CD4-positive, alpha-beta T cell treated with Interleukin-2 at 100 ng/mL for 4 hours (primary cell): Measurements from ENCODE around the gene WDR62.

ENCODE experiments used
- DNase-seq: peaks from one replicate; pipeline ENCODE4 v3.0.0-alpha.2; 2020; ENCODE audit warnings: low spot score

Gene WDR62

DNA sequence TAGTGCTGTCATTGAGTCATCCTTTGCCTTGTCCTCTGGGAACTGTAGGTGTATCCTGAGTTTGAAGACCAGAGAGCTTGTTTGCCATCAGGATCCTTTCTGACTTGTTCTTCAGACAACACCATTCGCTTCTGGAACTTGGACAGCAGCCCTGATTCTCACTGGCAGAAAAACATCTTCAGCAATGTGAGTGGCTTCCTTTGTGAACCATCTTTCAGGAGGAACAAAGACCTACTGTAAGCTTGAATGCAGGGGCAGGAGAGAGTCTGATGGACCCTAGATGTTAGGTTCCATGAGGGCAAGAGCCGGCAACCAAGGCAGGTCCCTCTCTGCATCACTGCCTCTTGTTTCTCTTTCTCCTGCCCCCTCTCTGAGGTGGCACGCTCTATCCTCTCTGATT lies 26.7 kb downstream of the WDR62 start:
- no peak for DNase-seq

DNA sequence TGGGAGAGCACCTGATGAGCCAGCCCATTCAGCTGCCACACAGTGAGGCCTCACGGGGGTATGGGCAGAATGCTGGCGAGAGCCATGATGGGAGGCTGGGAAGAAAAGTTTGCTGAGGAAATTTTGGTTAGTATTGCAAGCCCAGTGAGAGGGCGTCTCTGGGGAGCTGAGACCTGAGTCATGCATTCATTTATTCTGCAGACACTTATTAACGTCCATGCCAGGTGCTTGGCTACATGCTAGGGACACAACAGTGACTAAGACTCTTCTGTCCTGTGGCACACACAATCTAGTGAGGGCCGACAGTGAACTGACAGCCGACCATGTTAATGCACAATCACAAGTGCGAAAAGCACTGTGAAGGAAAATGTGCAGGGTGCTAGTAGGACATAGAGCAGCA lies 27.2 kb downstream of the WDR62 start:
- no peak for DNase-seq

DNA sequence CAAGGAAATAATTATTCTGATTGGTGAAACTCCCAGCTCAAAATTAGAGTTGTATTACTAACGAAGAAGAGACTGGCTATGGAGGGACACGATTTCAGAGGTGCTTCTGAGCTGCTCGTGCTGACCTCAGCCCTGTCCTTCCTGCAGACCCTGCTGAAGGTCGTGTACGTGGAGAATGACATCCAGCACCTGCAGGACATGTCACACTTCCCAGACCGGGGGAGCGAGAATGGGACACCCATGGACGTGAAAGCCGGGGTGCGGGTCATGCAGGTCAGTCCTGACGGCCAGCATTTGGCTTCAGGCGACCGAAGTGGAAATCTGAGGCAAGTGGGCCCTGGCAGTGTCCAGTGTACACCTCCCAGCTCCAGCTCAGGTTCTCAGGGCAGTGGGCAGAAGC lies 28.2 kb downstream of the WDR62 start:
- DNase-seq = no peak

DNA sequence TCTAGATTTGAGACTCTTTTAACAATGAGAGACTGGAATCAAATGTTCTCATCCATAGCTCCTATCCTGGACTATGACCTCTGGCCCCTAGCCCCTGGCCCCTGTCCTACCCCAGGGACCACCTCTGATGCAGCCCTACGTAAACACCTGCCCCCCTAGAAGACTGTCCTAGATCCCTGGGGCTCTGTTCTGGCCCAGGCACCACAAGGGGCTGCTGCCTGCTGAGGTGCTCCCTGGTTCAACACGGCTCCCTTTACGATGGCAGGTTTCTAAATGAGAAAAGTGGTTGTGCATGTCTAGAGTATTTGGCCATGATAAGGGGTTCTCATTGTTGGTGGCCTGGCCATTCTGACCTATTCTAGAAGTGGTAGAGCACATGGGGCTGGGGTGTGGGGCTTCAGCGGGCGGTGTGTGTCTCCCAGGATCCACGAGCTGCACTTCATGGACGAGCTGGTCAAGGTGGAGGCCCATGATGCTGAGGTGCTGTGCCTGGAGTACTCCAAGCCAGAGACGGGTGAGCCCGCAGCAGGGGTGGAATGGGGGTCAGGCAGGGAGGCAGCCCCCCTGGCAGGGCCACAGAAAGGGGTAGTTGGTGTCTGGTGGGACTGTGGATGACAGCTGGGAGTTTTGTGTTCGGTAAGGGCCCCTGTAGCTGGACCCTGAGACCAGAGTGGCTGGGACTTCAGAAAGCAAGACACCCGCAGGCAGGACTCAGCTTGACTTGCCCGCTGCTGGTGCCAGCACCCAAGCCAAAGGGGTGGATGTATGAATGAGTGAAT lies 29.7 kb downstream of the WDR62 start:
- no peak for DNase-seq

DNA sequence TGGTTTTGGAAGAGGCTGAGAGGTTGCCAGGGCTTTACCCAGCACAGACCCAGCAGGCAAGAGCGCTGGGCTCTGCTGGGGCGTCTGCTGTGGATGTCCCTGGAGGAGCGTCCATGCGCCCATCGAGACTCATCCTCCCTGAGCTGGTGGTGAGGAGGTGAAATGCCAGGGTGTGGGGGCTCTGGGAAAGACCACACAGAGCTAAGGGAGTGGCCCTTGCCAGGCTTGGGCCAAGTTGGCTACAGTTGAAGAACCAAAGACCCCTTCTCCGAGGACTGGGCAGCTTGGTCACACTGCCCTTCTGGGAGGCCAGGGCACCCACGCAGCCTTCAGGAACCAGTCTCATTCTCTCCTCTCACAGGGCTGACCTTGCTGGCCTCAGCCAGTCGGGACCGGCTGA lies 31.6 kb downstream of the WDR62 start:
- DNase-seq = no peak

DNA sequence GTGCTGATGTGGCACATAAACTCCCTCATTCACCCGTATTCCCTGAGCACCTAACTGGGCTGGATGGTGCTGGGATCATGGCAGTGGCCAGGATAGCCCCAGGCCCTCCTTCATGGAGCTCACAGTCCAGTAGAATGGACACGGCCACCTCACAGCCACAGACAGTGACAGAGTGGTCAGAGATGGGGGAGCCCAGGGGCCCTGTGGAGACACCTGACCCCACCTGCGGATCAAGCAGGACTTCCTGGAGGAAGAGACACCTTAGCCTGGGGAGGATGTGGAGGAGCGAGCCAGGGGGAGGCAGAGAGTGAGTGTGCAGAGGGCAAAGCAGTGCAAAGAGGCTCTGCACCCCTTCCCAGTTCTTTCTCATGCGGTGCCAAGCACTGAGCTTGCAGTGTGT lies 35.1 kb downstream of the WDR62 start:
- no peak for DNase-seq

DNA sequence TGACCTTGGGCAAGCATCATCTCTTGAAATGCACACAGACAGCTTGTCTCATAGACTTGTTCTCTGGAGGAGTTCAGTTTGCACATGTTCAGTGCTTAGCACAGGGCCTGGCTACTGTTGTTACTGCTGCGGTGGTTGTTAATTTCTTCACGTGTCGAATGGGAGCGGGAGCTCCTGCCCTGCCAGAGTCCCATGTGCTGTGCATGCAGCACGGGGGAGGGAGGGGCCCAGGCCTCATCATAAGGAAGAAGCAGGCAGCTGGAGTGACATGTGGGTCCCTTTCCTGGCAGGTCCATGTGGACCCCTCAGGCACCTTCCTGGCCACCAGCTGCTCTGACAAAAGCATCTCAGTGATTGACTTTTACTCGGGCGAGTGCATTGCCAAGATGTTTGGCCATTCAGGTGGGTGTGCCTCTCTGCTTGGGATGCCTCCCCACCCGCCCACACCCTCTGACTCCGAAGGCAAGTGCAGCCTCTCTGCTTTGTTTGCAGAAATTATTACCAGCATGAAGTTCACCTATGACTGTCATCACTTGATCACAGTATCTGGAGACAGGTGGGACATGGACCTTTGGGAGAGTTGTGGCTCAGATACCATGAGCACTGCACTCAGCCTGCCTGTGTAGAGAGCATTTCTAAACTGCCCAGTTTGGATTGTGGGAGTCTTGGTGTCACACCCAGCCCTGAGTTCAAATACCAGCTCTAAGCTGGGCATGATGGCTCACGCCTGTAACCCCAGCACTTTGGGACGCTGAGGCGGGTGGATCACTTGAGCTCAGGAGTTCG lies 36.4 kb downstream of the WDR62 start:
- no peak for DNase-seq

DNA sequence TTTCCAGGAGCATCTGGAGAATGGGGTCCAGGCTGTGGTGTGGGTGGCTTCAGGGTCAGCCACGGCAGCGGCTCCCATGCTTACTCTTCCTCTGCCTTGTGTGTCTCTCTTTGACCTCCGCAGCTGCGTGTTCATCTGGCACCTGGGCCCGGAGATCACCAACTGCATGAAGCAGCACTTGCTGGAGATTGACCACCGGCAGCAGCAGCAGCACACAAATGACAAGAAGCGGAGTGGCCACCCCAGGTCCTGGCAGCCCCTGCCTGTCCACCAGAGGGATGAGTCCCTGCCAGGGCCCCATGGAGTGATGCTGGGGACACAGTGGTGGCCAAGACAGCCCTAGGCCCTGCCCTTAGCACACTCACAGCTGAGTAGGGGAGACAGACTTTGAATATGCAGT lies 37.9 kb downstream of the WDR62 start:
- DNase-seq = no peak

DNA sequence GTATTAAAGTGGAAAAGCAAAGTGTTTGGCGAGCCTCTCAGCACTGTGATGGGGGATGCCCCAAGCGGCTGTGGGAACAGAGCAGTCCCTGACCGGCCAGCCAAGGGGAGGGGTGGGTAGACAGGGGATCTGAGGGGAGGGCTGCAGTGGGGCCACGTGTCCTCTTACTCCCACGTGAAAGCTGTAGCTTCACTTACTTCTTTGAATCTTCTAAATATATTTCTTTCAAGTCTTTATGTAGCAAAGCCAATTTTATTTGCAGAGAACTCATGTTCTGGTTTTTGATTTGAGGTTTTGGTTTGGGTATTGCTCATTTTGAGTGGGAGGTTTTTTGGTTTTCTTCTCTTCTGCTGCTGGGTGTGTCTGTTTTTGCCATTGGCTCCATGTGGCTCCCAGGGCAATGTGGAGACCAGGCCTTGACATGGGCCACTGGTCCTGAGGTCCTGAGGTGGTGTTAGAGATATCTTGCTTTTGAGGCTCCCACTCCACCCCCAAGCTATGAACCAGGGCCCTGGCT lies 38.5 kb downstream of the WDR62 start:
- no peak for DNase-seq

DNA sequence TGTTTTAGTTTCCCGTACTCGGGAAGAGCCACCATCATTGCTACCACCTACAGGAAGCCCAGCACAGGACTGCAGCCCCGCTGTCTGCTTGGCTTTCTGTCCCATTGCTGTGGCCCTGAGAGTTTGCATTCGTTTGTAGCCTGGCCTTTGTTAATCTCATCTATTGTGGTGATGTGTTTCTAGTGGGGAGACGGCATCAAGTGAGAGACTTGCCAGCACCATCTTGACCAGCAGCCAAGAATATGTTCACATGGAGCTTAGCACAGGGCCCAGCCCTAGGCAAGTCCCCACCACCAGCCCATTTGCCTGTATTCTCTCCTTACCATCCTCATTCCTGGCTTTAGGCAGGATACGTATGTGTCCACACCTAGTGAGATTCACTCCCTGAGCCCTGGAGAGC lies 39.0 kb downstream of the WDR62 start:
- DNase-seq = no peak

DNA sequence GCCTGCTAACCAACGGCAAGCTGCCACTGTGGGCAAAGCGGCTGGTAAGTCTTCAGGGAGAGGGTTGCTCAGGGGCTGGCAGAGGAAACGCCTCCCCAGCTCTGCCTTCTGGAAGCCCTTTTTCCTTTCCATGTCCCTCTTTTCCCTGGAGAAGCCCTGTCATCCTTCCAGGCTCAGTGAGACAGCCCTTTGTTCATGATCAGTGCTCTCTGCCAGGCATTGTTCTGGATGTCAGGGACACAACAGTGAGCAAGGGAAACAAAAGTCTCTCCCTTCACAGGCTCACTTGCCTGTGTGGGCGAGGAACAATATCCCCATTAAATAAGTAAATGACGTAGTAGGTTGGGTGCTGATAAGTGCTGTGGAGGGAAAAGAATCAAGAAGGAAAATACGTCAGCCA lies 42.3 kb downstream of the WDR62 start:
- DNase-seq = no peak

DNA sequence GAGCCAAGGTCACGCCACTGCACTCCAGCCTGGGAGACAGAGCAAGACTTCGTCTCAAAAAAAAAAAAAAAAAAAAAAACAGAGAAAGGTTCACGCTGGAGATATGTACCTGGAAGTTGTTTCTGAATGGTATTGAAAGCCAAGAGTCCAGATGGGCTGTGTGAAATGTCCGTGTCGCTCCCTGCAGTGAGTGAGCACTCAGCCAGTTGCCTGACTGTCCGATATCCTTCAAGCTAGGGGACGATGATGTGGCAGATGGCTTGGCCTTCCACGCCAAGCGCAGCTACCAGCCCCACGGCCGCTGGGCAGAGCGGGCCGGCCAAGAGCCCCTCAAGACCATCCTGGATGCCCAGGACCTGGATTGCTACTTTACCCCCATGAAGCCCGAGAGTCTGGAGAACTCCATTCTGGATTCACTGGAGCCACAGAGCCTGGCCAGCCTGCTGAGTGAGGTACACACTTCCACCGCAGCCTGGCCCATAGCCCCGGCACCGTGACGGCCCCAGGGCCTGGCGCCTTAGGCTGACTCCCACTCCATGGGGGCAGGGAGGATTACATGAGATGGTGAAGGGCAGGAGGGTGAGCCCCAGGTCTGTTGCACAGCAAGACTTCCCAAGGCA lies 44.6 kb downstream of the WDR62 start:
- DNase-seq = no peak

DNA sequence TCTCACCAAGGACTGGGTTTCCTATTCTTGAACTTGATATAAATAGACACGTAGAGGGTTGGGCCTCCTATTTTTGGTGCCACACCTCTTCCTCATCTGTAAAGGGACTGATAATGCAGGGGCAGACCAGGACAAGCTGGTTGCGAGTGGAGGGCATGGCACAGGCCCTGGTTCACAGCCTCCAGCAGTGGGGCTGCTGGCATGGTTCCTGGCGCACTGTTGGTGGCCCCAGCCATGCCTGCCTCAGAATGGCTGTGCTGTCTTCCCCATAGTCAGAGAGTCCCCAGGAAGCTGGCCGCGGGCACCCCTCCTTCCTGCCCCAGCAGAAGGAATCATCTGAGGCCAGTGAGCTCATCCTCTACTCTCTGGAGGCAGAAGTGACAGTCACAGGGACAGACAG lies 45.8 kb downstream of the WDR62 start:
- DNase-seq = no peak

DNA sequence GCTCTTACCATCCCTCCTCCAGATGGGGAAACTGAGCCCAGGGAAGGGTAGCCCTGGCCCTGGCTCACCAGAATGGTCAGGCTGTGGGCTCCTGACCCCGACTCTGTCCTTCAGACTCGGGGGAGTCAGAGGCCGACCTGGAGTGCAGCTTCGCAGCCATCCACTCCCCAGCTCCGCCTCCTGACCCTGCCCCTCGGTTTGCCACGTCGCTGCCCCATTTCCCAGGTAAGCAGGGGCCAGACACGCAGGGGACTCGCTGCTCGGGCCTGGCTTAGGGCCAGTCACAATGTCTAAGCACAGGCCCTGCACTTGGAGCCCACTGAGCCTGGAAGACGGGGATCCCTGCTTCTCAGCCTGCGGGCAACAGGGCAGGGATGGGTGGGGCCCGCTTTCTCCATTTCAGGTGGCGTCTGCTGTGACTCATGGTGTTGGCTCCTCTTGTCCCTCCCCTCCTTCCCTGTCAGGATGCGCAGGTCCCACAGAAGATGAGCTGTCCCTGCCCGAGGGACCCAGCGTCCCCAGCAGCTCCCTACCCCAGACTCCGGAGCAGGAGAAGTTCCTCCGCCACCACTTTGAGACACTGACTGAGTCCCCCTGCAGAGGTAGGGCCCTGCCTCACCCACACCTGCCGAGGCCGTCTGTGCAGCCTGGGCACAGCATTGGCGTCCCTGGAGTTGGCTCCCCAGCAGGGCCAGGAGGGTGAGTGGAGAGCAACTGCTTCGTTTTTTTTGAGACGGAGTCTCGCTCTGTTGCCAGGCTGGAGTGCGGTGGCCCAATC lies 47.0 kb downstream of the WDR62 start:
- DNase-seq = no peak

DNA sequence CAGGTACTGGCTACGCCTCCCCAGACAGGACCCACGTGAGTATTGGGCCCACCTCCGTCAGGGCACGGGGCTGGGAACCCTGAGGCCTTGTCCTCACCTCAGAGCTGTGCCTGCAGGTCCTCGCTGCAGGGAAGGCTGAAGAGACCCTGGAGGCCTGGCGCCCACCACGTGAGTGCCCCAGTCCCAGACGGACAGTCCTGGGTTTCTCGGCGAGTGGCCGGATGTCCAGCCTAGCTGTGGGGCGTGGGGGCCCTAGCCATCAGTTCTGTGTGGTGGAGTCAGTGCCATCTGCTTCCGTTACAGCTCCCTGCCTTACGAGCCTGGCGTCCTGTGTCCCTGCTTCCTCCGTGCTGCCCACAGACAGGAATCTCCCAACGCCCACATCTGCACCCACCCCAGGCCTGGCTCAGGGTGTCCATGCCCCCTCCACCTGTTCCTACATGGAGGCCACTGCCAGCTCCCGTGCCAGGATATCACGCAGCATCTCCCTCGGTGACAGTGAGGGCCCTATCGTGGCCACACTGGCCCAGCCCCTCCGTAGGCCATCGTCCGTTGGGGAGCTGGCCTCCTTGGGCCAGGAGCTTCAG lies 48.4 kb downstream of the WDR62 start:
- no peak for DNase-seq

DNA sequence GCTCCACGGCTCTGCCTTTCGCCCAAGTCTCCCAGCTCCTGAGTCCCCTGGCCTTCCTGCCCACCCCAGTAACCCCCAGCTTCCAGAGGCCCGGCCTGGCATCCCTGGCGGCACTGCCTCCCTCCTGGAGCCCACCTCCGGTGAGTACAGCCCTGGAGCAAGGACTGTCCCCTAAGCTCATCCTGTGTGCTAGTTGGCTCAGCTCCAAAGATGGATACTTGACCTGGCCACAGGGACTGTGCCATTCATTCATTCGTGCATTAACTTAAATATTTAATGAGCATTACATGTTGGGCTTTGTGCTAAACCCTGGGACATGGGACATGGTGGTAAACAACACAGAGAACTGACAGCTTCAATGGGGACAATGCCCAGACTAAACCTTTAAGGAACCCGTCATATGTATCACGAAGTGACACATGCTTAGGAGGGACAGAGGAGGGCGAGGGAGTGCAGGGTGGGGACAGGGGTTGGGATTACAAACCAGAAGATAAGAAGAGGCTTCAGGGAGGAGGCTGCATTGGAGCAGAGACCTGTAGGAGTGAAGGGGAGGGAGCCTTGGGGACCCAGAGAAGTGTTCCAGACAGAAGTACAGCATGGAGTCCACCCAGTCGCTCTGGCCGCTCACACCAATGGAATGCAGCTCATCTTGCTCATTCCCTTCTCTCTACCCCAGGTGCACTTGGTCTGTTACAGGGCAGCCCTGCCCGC lies 49.3 kb downstream of the WDR62 start:
- DNase-seq = no peak

DNA sequence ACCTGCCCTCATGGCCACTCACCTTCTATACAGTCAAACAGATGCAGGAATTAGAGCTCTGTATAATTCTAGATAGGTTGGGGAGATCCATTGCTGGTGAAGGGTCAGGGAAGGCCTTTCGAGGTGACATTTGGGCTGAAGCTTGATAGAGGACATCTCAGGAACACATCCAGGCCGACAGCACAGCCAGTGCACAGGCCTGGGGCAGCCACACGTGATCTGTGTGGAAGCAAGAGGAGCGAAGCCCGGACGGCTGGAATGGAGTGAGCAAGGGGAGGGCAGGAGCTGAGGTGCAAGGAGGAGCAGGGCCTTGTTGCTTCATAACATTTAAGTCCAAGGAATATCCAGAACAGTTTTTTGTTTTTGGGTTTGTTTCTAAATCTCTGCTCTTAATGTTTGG lies 51.7 kb downstream of the WDR62 start:
- no peak for DNase-seq

DNA sequence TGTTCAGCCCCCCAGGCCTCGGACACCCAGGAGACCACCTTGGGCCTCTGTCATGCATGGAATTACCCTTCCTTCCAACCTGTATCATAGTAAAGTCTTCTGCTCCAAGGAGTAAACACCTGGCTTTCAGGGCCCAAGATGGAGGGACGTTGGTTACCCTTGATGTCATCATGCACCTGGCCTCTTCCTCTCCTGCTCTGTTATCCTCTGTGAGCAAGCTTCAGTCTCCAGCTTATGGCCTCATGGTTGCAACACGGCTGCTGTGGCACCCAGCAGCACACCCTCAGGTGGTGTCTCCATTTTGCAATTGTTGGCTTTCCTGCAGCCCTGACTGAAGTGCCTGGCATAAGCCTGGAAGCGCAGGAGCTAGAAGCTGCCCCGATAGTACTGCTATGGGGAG lies 52.3 kb downstream of the WDR62 start:
- DNase-seq = no peak

DNA sequence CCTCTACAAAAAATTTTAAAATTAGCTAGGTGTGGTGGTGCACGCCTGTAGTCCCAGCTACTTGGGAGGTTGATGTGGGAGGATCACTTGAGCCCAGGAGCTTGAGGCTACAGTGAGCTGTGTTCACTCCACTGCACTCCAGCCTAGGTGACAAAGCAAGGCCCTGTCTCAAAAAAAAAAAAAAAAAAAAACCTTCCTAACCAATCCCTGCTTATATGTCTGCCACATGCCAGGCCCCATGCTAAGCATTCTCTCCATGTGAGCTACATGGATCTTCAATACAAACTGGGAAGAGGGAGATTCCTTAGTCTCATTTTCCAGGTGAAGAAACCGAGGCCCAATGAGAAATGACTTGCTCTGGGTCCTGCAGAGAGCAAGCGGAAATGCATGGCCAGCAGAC lies 54.0 kb downstream of the WDR62 start:
- DNase-seq = no peak

DNA sequence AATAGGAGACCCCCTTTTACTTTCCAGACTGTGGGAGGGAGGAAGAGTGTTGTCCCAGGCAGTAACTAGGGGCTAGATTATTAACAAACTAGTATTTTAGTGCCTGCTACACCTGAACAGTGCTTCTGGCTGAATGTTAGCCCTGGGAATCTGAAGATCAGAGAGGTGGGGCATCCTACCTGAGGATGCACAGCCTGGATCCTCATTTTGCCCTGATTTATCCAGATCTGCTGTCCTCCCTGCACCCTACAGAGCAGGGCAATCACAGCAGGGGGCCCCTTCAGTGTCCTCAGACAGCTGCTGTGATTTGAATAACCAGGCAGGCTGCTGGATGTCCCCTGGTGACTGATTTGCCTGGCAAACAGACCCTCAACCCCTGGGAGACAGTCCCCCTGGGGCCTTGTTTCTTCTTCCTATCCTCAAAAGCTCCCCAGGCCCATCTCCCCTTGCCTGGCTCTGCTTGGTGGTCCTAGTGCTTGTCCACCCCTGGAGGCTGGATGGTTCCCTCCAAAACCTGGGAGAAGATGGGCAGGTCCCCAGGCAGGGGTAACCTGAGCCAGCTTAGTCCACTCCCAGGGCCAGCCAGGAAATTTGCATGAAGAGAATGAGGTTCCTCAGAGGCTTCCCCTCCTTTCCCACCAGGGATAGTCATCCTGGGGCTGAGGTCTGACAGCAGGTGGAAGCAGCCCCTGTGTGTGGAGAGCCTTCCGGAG lies 55.9 kb downstream of the WDR62 start, which contains the start of gene OVOL3:
Gene OVOL3 (plus strand): TSS at position 657 of the 713 bp plus-strand sequence. CDS start 60 bp downstream, outside the sequence.
- DNase-seq = no peak

DNA sequence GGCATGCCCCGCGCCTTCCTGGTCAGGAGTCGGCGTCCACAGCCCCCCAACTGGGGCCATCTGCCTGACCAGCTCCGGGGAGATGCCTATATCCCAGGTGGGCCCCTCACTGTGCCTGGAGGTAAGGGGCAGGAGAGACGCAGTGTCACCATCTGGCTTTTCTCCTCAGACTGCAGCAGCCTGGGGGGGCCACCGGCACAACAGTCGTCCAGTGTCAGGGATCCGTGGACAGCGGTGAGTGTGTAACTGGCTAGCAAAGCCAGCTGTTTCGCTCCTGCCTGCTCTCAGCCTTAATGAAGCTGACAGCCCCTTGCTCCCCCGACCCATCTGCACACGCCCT lies 56.5 kb downstream of the WDR62 start:
- no peak for DNase-seq
